GM23338 (cell line): ENCODE measurements around the gene SMPD4.
"Not testable (repeated sequence)": the region's sequence is repeated elsewhere in the genome, so short reads cannot be mapped to it uniquely, and the experiment has no call there.

Experiments
- POLR2AphosphoS5 ChIP-seq: IDR thresholded peaks from 2 replicates; pipeline ENCODE4 v1.6.1; 2016; ENCODE audit warnings: antibody characterized with exemption, low read depth
- TF ChIP-seq, protein P1 (sequence below), 2 experiments: fragments of 200-600 bp in 1 of 2; sonication (generic) in 1 of 2; conservative IDR thresholded peaks; 2 replicates each; pipeline versions ENCODE4 v1.5.1 to v1.6.1; 2016 to 2017; ENCODE audit warnings: antibody characterized with exemption in 2 of 2, low read depth in 2 of 2, mild to moderate bottlenecking in 2 of 2, moderate library complexity in 1 of 2

DNA sequence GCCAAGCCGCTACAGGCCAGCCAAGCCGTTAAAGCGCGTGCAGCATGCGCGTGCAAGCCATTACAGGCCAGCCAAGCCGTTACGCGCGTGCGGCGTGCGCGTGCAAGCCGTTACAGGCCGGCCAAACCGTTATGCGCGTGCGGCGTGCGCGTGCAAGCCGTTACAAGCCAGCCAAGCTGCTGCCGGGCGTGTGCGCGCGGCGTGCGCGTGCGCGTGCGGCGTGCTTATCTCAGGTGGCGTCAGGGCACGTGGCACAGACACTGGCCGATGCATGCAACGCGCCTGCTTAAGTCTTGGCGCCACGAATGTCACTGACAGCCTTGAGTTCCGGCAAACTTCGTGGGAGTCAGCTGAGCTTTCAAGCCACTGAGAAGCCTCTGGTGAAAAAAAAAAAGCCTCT is 60.5 kb downstream of the SMPD4 start:
- TF ChIP-seq, protein P1, sequence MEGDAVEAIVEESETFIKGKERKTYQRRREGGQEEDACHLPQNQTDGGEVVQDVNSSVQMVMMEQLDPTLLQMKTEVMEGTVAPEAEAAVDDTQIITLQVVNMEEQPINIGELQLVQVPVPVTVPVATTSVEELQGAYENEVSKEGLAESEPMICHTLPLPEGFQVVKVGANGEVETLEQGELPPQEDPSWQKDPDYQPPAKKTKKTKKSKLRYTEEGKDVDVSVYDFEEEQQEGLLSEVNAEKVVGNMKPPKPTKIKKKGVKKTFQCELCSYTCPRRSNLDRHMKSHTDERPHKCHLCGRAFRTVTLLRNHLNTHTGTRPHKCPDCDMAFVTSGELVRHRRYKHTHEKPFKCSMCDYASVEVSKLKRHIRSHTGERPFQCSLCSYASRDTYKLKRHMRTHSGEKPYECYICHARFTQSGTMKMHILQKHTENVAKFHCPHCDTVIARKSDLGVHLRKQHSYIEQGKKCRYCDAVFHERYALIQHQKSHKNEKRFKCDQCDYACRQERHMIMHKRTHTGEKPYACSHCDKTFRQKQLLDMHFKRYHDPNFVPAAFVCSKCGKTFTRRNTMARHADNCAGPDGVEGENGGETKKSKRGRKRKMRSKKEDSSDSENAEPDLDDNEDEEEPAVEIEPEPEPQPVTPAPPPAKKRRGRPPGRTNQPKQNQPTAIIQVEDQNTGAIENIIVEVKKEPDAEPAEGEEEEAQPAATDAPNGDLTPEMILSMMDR (conservative IDR thresholded peaks at IDR 0.05; ENCODE audit: low read depth in 2 of 2) = not testable (repeated sequence)
- not testable (repeated sequence) for TF ChIP-seq POLR2AphosphoS5
